ENCODE data around the gene OSTC.
A peak's percentile ranks its signal among the peaks of the same experiment; 100 is the strongest.

Gene OSTC

GRCh38 chr4:108650212-108651013, at the start of gene OSTC:
Gene OSTC (plus strand): TSS chr4:108650599. CDS start chr4:108650656, 57 bp downstream.
- peak; percentile 69 for DNase-seq

- no peak for DNase-seq
Measured at GRCh38 chr4:108601106-108601505, 49.3 kb upstream of the OSTC start.

GRCh38 chr4:108601532-108601931, 48.9 kb upstream of the OSTC start:
- no peak for DNase-seq

- DNase-seq: no peak
Measured at GRCh38 chr4:108602163-108602562, 48.2 kb upstream of the OSTC start.

GRCh38 chr4:108607079-108607815, 43.2 kb upstream of the OSTC start:
- DNase-seq: no peak

- no peak for DNase-seq
Measured at GRCh38 chr4:108611365-108611764, 39.0 kb upstream of the OSTC start.

- no peak for DNase-seq
Measured at GRCh38 chr4:108612365-108612764, 38.0 kb upstream of the OSTC start.

- no peak for DNase-seq
Measured at GRCh38 chr4:108619372-108620100, 30.9 kb upstream of the OSTC start.

GRCh38 chr4:108620101-108620932, 30.1 kb upstream of the OSTC start, which contains the start of gene RPL34:
Gene RPL34 (plus strand): TSS chr4:108620576. CDS start chr4:108621960, 1,384 bp downstream.
- peak; percentile 86 for DNase-seq

- no peak for DNase-seq
Measured at GRCh38 chr4:108620933-108621905, 29.2 kb upstream of the OSTC start.

- DNase-seq: no peak
Measured at GRCh38 chr4:108622022-108622421, 28.4 kb upstream of the OSTC start.

GRCh38 chr4:108622828-108623227, 27.6 kb upstream of the OSTC start:
- DNase-seq: no peak

- DNase-seq: no peak
Measured at GRCh38 chr4:108624263-108625056, 25.9 kb upstream of the OSTC start.

- DNase-seq: no peak
Measured at GRCh38 chr4:108626056-108626455, 24.3 kb upstream of the OSTC start.

GRCh38 chr4:108628411-108628810, 22.0 kb upstream of the OSTC start:
- no peak for DNase-seq

- DNase-seq: no peak
Measured at GRCh38 chr4:108635070-108635655, 15.2 kb upstream of the OSTC start.

- DNase-seq: no peak
Measured at GRCh38 chr4:108636246-108636645, 14.2 kb upstream of the OSTC start.

GRCh38 chr4:108637856-108638255, 12.5 kb upstream of the OSTC start:
- no peak for DNase-seq

GRCh38 chr4:108644237-108644636, 6.2 kb upstream of the OSTC start:
- DNase-seq: no peak

GRCh38 chr4:108646706-108647105, 3.7 kb upstream of the OSTC start:
- no peak for DNase-seq
